IPS-18c (cell line): ENCODE measurements around the gene WFS1.

Experiments
- H3K4me3 ChIP-seq: 2 replicates; pipeline ENCODE4 v1.7.0; 2013; ENCODE audit warnings: low read depth, mild to moderate bottlenecking, low read length, moderate library complexity; ENCODE audit not compliant: insufficient read depth
- H3K9me3 ChIP-seq: one replicate; pipeline ENCODE4 v1.6.1; 2013; ENCODE audit warnings: mild to moderate bottlenecking, low read length, moderate library complexity; ENCODE audit not compliant: control insufficient read depth, insufficient read depth

WFS1 gene

DNA sequence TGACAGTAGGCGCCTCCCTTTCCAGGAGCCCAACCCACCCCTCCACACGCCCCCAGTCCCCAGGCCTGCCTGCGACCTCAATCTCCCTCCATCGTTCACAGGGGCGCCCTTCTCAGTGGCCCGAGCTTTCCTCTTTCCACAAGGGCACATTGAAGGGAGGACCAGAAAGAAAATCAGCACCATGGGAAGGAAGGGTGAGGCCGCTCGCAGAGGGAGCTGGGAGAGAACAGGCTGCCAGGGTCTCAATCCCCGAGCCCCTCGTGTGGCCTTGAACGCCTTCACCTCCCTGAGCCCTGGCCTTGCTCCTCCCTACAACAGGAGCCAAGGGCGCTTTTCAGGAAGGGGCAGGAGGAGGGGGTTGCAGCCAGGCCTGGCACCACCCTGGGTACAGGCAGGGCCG is 66.5 kb downstream of the WFS1 start:
- H3K4me3 ChIP-seq: no peak overlapping the region
- H3K9me3 ChIP-seq: peaks cover 7% of the 10 kb centered on the region

DNA sequence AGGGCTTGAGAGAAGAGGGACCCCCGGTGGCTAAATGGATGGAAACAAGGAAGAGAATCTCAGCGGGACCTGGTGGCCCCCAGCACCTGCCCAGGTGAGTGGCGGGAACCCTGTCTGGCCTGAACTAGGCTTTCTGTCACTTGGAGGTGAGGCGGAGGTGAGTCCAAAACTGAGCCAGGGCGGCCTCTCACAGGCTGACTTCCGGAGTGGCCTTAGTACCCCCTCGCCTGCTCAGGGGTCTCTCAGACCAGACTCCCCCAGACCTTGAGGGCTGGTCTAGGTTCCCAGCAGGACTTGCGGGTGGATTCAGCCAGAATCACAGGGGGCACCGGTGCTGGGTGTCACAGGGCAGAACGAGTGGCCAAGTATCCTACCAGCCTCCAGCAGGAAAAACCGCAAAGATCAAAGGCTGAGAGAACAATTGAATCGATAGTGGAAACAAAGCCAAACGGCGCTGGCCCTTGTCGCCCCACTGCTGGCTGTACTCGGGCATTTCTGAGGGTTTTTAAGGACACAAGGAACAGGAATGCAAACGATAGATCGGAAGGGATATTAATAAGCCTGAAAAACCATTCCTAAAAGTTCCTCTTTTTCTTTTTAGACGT is 67.8 kb downstream of the WFS1 start:
- Histone ChIP-seq H3K4me3 (no peak overlapping the region), H3K9me3 (peaks cover 4% of the 10 kb centered on the region)

DNA sequence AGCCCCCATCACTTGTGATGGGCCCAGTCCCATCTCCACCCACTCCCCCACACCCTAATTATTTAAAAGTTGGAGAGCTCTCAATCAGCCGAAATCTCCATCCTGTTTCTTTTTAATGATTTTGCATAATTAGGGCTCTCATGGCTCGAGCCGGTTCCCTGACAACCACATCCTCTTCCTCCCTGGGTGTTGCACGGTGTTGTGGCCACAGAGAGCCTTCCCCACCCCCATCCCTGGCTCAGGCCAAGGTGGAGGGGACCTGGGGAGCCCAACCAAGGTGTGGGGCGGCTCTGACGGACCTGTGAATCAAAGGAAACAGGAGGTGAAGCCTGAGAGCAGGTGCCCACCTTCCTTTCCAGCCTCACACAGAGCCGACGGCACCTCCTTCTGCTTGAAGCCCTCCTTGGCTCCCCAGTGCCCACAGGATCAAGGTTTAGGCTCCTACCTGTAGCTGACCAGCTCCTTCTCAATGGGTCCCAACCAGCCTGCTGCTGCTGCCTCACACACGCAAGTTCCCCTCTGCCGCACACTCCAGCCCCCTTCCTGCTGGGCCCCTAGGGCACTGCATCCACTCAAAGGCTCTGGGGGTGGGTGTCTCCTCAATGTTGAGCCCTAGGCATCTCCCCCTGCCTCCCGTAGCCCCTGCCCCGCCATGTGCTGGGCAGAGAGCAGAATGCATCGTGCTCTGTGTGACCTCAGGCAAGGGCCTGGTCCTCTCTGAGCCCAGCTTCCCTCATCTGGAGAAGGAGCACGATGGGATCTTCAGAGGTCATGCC is 68.7 kb downstream of the WFS1 start:
- H3K4me3 ChIP-seq: no peak overlapping the region
- peaks cover 4% of the 10 kb centered on the region for H3K9me3 ChIP-seq

DNA sequence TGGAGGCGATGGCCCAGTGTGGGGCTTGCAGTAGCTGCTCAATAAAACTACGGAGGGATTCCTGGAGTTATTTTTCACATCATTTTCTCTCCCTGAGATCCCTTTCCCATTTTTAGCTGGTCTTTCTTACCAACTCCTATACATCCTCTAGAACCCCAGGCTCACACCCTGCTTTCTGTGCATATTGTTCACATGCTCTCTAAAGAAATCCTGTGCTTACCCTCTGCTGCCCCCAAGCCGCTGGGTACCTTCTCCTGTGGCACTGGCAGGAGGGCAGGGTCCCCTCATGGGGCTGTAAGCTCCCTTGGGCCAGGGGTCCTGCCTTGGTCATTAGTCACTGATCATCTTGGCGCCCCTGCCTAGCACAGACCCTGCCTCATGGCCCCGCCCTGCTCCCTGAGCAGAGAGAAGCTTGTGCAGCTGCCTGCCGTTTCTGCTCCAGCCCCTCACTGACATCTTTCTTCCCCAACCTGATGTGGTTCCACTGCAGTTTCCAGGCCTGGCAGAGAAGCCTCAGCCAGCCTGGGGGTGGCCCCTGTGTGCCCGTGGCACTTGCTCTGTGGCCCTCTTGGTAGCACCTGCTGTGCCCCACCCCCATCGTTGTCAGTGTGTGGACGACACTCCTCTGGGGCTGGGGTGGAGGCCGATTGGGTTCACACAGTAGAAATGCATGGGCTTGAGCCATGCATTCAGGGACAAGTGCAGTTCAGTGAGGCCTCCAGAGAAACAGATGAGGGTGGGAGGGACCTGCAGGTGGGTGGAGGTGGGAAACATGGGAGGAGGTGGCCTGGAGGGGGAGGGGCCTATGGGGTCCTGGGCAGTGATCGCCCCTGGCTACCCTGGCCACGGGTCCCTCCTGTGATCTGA is 69.5 kb downstream of the WFS1 start:
- H3K4me3 ChIP-seq: no peak overlapping the region
- H3K9me3 ChIP-seq: peaks cover under 1% of the 10 kb centered on the region

DNA sequence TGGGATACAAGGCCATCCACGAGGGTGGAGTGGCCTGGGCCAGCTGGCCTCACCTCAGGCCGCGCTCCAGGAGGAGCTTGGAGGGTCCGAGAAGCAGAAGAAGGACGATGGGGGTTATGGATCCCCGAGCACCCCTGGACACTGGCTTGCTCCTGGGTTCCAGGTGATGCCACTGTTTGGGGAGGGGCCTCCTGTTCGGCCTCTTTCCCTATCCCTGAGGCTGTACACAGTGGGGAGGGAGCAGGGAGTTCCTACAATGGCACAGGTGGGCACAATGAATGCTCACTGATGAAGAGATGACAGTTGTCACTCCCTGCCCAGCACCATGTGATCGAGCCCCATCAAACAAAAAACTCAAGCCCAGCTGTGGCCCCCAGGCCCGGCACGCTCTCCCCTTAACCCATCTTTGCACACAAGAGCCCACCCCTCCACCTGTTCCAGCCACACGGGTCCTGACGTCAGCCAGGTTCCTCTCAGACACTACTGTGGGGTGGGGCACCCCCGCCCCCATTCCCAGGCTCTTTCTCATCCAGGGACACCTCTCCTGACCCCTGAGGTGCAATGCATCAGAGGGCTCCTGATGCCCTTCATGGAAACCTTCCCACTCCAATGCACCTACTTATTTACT is 70.3 kb downstream of the WFS1 start:
- no peaks in the 10 kb centered on the region for H3K9me3 ChIP-seq
- H3K4me3 ChIP-seq: no peak overlapping the region

DNA sequence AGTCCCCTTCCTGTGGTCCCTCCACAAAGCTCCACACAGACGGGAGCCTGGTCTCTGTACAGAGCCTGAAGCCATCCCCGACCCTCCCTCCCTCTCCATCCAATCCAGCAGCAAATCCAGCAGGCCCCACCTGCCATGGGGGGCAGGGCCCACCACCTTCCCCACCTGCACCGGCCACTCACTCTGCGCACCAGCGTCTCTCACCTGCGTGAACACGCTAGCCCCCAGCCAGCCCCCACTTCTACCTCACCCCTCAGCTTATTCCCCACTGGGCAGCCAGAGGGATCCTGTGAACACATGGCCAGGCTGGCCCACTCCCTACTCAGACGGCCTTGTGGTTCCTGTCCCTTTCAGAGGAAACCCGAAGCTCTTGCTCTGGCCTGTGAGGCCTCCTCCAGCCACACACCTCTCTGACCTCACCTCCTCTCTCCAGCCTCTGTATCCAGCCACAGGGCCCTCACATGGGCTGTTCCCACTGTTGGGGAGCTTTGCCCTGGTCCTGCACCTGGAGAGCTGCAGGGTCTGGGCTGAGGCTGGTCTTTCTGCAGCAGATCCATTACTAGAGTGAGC is 70.9 kb downstream of the WFS1 start:
- Histone ChIP-seq H3K4me3 (no peak overlapping the region; the same call in 1 of the 2 replicates), H3K9me3 (no peaks in the 10 kb centered on the region)

DNA sequence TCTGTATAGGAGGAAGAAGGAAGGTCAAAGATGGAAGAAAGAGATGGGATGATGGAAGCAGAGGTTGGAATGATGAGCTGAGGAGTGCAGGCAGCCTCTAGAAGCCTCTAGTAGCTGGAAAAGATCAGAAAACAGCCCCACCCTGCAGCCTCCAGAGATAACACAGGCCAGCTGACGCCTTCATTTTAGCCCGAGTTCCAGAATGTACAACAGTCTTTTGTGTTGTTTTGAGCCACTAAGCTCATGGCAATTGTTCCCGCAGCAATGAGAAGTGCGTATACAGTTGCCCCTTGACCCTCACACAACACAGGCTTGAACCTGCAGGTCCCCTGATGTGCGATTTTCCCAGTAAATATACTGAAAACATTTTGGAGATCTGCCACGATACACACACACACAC is 72.0 kb downstream of the WFS1 start:
- Histone ChIP-seq H3K4me3 (no peak overlapping the region), H3K9me3 (no peaks in the 10 kb centered on the region)

DNA sequence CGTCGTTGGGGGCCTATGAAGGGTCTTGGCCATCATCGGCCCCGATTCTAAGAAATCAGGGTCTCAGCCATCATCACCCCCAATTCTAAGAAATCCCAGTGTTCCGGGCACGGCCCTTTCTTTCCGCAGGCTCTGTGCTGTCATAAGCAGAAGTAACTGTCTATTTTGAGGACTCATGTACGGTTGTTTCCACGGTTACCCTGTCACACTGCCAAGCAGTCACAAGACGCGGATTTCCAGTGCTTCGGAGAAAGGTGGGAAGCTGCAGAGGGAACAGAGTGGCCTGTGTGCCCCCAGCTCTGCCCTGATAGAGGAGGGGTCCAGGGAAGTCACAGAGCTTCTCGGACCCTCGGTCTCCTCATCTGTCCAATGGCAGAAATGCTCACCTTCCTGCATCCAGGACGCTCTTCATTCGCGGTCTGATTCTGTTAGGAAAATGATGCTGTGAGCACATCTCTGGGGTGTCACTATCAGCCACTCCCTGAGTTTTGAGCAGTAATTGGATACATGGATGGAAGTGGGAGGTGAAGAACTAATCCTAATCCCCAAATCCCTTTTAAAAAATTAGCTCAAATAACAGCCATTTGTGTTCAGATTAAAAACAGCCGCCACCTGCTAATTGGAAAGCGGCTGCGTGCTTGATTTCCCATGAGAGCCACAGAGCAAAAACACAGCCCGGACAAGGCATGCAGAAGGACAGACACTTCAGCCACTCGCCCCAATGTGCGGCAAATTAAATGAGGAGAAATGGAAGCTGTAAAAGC is 73.1 kb downstream of the WFS1 start:
- Histone ChIP-seq H3K9me3 (no peaks in the 10 kb centered on the region), H3K4me3 (no peak overlapping the region)

DNA sequence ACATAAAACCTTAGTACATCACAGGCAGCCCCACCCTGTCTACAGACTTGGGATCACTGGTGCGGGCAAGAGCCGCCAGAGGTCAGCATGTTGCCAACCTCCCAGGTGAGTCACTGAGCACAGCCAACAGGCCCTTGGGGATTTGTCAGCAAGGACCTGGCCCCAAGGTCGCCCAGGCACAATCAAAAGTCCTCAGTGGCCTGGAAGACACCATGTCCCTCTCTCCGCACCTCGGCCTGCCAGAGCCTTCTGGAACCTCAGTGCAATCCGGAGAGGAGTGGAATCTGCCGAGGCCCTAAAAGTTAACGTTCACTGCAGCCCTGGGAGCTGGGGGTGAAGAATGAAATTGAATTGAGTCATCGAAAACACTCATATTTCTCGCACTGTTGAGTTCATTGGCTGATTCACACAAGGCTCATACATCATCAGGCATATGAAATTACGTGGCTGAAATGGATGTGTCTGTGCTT is 74.3 kb downstream of the WFS1 start:
- H3K4me3 ChIP-seq: no peak overlapping the region
- no peaks in the 10 kb centered on the region for H3K9me3 ChIP-seq

DNA sequence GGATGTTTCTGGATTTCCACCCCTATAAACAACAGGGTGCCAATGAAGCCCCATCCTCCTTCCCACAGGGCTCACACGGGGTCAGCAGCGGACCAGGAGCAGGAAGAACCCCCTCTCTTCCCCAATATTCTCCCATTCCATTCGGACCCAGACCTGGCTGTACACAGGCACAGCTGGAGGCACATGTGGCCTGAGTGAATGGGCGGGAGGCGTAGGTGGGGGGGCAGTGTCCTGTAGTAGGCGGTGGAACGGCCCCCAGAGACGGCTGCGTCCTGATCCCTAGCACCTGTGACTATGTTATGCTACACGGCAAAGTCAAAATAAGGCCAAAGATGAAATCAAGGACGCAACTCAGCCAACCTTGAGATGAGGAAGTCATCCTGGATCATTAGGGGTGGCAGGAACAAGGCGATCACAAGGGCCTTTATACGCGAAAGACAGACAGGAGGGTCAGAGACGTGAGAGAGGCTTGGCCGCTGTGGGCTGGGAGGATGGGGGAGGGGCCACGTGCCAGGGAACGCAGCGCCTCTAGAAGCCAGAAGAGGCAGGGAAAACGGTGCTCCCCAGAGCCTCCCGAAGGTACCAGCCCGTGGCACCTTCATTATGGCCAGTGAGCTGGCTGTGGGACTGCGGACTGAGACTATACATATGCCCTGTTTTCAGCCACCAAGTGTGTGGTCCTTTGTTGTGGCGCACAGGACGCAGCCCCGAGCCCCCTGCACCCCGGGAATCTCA is 75.6 kb downstream of the WFS1 start:
- no peak overlapping the region for H3K4me3 ChIP-seq
- H3K9me3 ChIP-seq: no peaks in the 10 kb centered on the region

DNA sequence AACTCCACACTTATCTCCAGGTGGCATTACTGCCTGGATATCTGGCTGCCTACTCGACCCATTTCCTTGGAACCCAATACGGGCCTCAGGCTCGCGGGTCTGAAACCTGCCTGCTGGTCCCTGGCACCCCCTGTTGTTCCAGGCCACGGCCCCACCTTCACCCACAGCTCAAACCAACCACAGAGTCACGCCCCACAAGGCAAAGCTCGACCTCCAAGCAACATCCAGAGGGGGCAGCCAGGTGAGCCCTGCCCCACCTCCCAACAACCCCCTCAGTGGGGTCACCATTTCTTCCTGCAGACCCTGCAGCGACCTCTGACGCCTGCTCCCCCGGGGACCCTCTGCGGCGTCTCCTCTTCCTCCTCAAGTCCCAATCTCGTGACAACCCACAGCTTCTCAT is 76.2 kb downstream of the WFS1 start:
- Histone ChIP-seq H3K4me3 (no peak overlapping the region), H3K9me3 (no peaks in the 10 kb centered on the region)

DNA sequence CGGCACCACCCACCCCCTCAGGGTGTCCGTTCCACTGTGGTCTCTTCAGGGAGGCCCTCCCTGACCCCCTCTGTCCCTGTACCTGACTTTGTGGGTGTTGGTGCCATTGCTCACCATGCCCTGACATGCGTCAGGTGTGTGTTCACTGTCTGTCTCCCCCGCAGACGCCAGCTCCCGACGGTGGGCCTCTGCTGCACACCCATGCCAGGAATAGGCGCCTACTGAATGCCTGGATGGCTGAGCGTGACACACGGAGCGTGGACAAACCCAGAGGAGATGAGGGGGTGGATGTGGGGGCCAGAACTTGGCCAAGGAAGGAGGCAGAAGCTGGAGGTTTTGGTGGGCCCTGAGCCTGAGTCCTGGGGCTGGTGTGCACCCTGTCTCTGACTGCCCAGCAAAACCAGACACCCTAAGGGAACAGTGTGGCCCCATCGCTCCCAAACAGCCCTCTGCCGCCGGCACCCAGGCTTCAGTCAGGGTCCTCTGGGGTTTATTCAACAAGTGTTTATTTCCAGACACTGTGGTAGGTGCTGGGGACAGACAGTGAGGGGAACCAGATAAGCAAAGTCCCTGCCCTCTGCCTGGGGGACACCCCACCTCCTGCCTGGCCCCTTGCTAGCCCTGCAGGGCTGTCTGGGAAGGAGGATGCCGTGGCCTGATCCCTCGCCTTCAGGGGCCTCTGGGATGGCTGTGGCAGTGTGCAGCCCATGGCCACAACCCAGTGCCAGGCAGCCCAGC is 76.9 kb downstream of the WFS1 start:
- Histone ChIP-seq H3K4me3 (no peak overlapping the region), H3K9me3 (no peaks in the 10 kb centered on the region)

DNA sequence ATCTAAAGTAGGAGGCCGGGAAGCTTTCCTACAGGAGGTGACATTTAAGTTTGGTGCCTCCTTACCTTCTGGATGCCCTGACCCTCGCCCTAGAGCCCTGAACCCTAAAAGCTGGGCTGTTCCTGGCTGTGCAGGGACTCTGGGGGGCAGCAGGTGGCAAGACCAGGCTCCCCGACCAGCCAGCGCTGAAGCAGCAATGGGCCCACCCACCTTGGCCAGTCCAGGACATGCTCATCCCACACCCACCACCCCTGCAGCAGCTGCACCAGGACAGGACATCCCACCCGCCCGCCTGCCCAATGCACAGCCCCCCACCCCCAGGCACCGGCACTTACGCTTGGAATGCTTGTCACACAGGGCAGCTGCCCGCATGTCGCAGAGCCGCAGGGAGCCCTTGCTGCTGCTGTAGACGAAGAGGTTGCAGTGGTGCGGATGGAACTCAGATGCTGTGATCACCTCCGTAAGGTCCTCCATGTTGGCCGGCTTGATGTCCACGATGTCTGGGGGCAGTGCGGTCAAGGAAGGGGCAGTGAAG is 77.9 kb downstream of the WFS1 start:
- Histone ChIP-seq H3K9me3 (no peaks in the 10 kb centered on the region), H3K4me3 (no peak overlapping the region)

DNA sequence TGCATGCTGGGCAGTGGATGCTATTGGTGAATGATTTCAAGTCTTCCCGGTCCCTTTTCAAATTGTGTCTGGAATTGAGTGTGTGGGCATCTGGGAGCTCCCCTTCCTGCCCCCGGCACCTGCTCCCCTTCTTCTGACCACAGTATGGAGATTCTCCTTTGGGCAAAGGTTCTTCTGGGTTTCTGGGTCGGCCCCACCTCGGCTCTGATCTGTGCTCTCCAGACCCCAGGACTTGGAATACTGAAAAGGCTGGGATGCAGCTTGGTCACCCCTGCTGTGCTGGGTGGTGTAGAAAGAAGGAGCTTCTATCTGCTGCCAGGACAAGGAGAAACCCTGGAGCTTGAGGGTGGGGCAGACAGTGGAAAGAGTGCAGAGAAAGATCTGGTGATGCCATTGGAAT is 78.8 kb downstream of the WFS1 start:
- no peaks in the 10 kb centered on the region for H3K9me3 ChIP-seq
- H3K4me3 ChIP-seq: no peak overlapping the region

DNA sequence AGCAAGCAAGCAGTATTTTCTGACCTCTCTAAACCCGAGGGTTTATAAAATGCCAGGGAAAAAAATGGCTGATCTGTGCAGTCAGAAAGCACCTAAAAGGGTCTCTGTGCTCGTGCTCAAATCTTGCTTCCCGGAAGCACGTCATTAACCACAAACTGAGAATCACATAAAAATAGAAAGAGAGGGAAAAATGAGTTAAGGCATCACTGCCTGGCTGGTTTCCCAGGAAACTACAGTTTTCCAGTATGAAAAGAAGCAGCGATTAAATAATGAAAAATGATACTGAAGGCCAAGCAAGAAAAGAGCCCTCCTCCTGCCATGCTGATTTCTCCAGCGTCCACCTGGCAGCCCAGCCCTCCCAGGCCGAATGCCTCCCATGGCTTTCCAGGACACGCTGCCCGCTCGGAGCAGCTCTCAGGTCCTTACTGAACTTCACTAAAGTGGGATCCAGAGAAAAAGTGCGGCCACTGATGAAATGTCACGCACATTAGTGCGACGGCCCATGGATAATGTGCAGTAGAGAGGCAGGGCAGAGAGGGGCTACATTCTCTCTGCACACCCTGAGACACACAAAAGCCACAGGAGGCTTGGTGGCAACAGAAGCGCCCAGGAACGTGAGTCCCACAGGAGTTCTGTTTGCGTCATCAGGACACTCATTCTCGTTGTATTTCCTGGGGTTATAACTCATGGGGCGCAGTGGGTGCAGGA is 80.4 kb downstream of the WFS1 start:
- no peak overlapping the region for H3K4me3 ChIP-seq
- H3K9me3 ChIP-seq: no peaks in the 10 kb centered on the region
